Right lobe of liver (tissue), 6 donors: ENCODE measurements around the gene RBM5. TPM values are rescaled to one million over a fixed set of nuclear protein-coding genes. Genes with fewer than 3 reads are reported as not detected.

ENCODE experiments used
- ATAC-seq, 4 donors: fragments of 200-7000 bp; cut with Tn5 transposase; one replicate each; pipeline ENCODE4 v1.9.1; 2020; ENCODE audit warnings: mild to moderate bottlenecking in 4 of 4, moderate library complexity in 4 of 4
- DNase-seq, 3 donors: peaks; one replicate each; pipeline ENCODE4 v3.0.0-alpha.2; 2020
- H3K27ac ChIP-seq, 3 donors: fragments of 200-600 bp; one replicate each; pipeline ENCODE4 v1.8.0; 2022
- H3K27me3 ChIP-seq, 2 donors: fragments of 200-600 bp; one replicate each; pipeline ENCODE4 v1.8.0; 2022
- H3K36me3 ChIP-seq, 4 donors: fragments of 200-600 bp; sonication (generic) in 1 of 4; one replicate each; pipeline versions ENCODE4 v1.5.1 to v1.8.0; 2017 to 2022; ENCODE audit warnings: control low read depth in 1 of 4
- H3K4me1 ChIP-seq, 4 donors: fragments of 200-600 bp; sonication (generic) in 1 of 4; one replicate each; pipeline versions ENCODE4 v1.5.1 to v1.8.0; 2017 to 2022; ENCODE audit warnings: control low read depth in 1 of 4
- H3K4me3 ChIP-seq, 3 donors: fragments of 200-600 bp; one replicate each; pipeline ENCODE4 v1.8.0; 2022
- H3K9me3 ChIP-seq, 4 donors: fragments of 200-600 bp; sonication (generic) in 1 of 4; one replicate each; pipeline versions ENCODE4 v1.5.1 to v1.8.0; 2017 to 2022; ENCODE audit warnings: control low read depth in 1 of 4
- CTCF ChIP-seq, 4 donors: fragments of 200-600 bp in 3 of 4; fragments of 450-650 bp in 1 of 4; IDR thresholded peaks; one replicate each; pipeline versions ENCODE4 v1.5.1 to v1.8.0; 2016 to 2022; ENCODE audit warnings: antibody characterized with exemption in 4 of 4, mild to moderate bottlenecking in 2 of 4
- POLR2A ChIP-seq: fragments of 450-650 bp; IDR thresholded peaks from one replicate; pipeline ENCODE4 v1.6.1; 2017; ENCODE audit warnings: antibody characterized with exemption, mild to moderate bottlenecking
- WGBS: methylation state at CpG from one replicate; pipeline ENCODE4 v1.1.6; 2018; ENCODE audit warnings: low coverage, low lambda C conversion rate; ENCODE audit not compliant: insufficient coverage; ENCODE audit errors: missing lambda C conversion rate; 5-methylcytosine and 5-hydroxymethylcytosine counted together
- intact Hi-C, 2 donors: fragments of 100-400 bp; cut with DNase I; formaldehyde crosslinking; loops; one replicate each; pipeline versions ENCODE4 v1.11.2 to v1.14.1; 2022
- total RNA-seq, 6 experiments: library from RNA; depleted of rRNA in 2 of 6; stranded (reverse); fragments of >200 nt in 2 of 6; fragmentation: NEBNext Ultra II Directional in 3 of 6; extraction: Animal tissue kit (Norgen Biotek cat#: 25700) in 3 of 6; gene quantifications; one replicate each; pipeline versions ENCODE4 v1.1.0 to v1.2.4, GENCODE V29; 2016 to 2023
- donor health status: DM: no; HTN: yes; CAD: no.
- donor health status: DM: no; HTN: no; CAD: no.
- donor health status: DM: no; HTN: no; CAD: no.
- donor health status: DM: no; HTN: yes; CAD: no.
- donor health status: DM: no; HTN: yes; CAD: no.

Gene RBM5
- total RNA-seq, 6 experiments from 2014 or later = 42.1 to 62.4 (median 46.4) TPM

- 80% methylated on average over 4 of the region's 8 CpGs for WGBS
- H3K36me3 ChIP-seq = peaks cover 27 to 80% (median 55%) of the 10 kb centered on the region in 4 donors
- H3K4me3 ChIP-seq = no peak overlapping the region
- no peak overlapping the region for H3K27ac ChIP-seq
- intact Hi-C loops = no loop called here
- H3K27me3 ChIP-seq = no peaks in the 10 kb centered on the region
- DNase-seq (peak in 1 of 3 donors; percentile 15), ATAC-seq (no peak)
- no peaks in the 10 kb centered on the region for H3K9me3 ChIP-seq
- H3K4me1 ChIP-seq = no peaks in the 10 kb centered on the region
- TF ChIP-seq POLR2A (no peak), CTCF (IDR thresholded peaks at IDR 0.05) (no peak)
Observed at GRCh38 chr3:50117120-50117519, 28.4 kb downstream of the RBM5 start.

- TF ChIP-seq POLR2A = no peak
- no peak for TF ChIP-seq CTCF (IDR thresholded peaks at IDR 0.05)
- Histone ChIP-seq H3K27me3 (no peaks in the 10 kb centered on the region), H3K9me3 (no peaks in the 10 kb centered on the region), H3K27ac (no peak overlapping the region), H3K36me3 (peaks cover 27 to 70% (median 48%) of the 10 kb centered on the region in 4 donors), H3K4me1 (no peaks in the 10 kb centered on the region), H3K4me3 (no peak overlapping the region)
- ATAC-seq (no peak), DNase-seq (peak in 1 of 3 donors; percentile 23)
- intact Hi-C loops = no loop called here
- no CpG with 5 or more reads among the region's 10 CpGs for WGBS
Observed at GRCh38 chr3:50118237-50118636, 29.5 kb downstream of the RBM5 start.

- Histone ChIP-seq H3K36me3 (peaks cover 17 to 55% (median 36%) of the 10 kb centered on the region in 4 donors), H3K4me1 (no peaks in the 10 kb centered on the region), H3K27me3 (no peaks in the 10 kb centered on the region), H3K27ac (no peak overlapping the region), H3K4me3 (no peak overlapping the region), H3K9me3 (no peaks in the 10 kb centered on the region)
- WGBS = 59% methylated on average over 3 of the region's 3 CpGs
- intact Hi-C loops = loop anchor here in 1 of 2 donors (2.0 to 10.0 kb wide), 2 partner anchors 69 to 145 kb away; partner anchors contain the start of gene SEMA3B
- TF ChIP-seq POLR2A (no peak), CTCF (IDR thresholded peaks at IDR 0.05) (no peak)
- peak in 1 of 3 donors; percentile 13 for DNase-seq
- ATAC-seq = no peak
Observed at GRCh38 chr3:50119786-50120185, 31.1 kb downstream of the RBM5 start.

- Histone ChIP-seq H3K4me3 (no peak overlapping the region), H3K36me3 (peaks cover 11 to 48% (median 30%) of the 10 kb centered on the region in 4 donors), H3K27ac (no peak overlapping the region), H3K27me3 (no peaks in the 10 kb centered on the region), H3K4me1 (no peaks in the 10 kb centered on the region), H3K9me3 (no peaks in the 10 kb centered on the region)
- intact Hi-C loops = loop anchor here in 1 of 2 donors (2.0 to 10.0 kb wide), 2 partner anchors 68 to 144 kb away; partner anchors contain the start of gene SEMA3B
- DNase-seq = peak in 1 of 3 donors; percentile 38
- TF ChIP-seq CTCF (IDR thresholded peaks at IDR 0.05) (no peak), POLR2A (no peak)
- ATAC-seq = peak in 1 of 4 donors; percentile 6
- WGBS = 90% methylated on average over 2 of the region's 10 CpGs
Observed at GRCh38 chr3:50120364-50121071, 31.8 kb downstream of the RBM5 start.
